Body of pancreas (tissue), 4 donors: Measurements from ENCODE around the gene RASGRP3.

Experiments used
- POLR2A ChIP-seq, 3 donors: fragments of 450-650 bp; IDR thresholded peaks; one replicate each; pipeline ENCODE4 v1.6.1; 2016; ENCODE audit warnings: antibody characterized with exemption in 3 of 3, mild to moderate bottlenecking in 2 of 3
- TF ChIP-seq, protein P1 (sequence below), 7 experiments: fragments of 450-650 bp in 4 of 7; fragments of 200-600 bp in 3 of 7; sonication (generic) in 3 of 7; IDR thresholded peaks; one replicate each; pipeline ENCODE4 v1.5.1; 2016 to 2019; ENCODE audit warnings: antibody characterized with exemption in 7 of 7

DNA sequence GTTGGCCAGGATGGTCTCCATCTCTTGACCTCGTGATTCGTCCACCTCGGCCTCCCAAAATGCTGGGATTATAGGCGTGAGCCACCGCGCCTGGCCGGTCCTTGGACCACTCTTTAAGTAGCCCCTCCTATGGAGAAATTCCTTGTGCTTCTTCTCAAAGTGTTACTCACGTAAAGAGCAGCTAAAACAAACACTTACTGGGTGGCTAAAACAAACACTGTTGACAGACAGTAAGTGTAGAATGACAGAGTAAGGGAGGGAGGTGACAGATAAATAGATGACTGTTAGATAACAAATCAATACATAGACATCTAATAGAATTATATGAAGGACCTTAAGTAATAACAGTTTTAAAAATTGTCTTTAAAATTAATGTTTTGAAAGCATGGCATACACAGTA is 40.9 kb upstream of the RASGRP3 start:
- TF ChIP-seq, protein P1, sequence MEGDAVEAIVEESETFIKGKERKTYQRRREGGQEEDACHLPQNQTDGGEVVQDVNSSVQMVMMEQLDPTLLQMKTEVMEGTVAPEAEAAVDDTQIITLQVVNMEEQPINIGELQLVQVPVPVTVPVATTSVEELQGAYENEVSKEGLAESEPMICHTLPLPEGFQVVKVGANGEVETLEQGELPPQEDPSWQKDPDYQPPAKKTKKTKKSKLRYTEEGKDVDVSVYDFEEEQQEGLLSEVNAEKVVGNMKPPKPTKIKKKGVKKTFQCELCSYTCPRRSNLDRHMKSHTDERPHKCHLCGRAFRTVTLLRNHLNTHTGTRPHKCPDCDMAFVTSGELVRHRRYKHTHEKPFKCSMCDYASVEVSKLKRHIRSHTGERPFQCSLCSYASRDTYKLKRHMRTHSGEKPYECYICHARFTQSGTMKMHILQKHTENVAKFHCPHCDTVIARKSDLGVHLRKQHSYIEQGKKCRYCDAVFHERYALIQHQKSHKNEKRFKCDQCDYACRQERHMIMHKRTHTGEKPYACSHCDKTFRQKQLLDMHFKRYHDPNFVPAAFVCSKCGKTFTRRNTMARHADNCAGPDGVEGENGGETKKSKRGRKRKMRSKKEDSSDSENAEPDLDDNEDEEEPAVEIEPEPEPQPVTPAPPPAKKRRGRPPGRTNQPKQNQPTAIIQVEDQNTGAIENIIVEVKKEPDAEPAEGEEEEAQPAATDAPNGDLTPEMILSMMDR (IDR thresholded peaks at IDR 0.05): no peak
- no peak for TF ChIP-seq POLR2A (IDR thresholded peaks at IDR 0.05)
